Liver (tissue), 9 donors: Measurements from ENCODE around the gene DDIT4. TPM values are rescaled to one million over a fixed set of nuclear protein-coding genes. Genes with fewer than 3 reads are reported as not detected.

Experiments
- DNase-seq: peaks from one replicate; pipeline ENCODE4 v3.0.0-alpha.2; 2017; ENCODE audit warnings: low spot score
- H3K27ac ChIP-seq, 2 donors: one replicate each; pipeline ENCODE4 v1.7.0; 2013; ENCODE audit warnings: inconsistent platforms in 2 of 2, low read length in 2 of 2, control low read depth in 1 of 2, low read depth in 1 of 2, mild to moderate bottlenecking in 1 of 2
- H3K27me3 ChIP-seq, 4 donors: one replicate each; pipeline versions ENCODE4 v1.6.1 to v1.7.0; 2013; ENCODE audit warnings: low read length in 3 of 4, inconsistent platforms in 1 of 4, mild to moderate bottlenecking in 1 of 4, moderate library complexity in 1 of 4; ENCODE audit not compliant: control insufficient read depth in 4 of 4, insufficient read depth in 4 of 4
- H3K36me3 ChIP-seq, 4 donors: one replicate each; pipeline versions ENCODE4 v1.6.1 to v1.7.0; 2013; ENCODE audit warnings: low read length in 3 of 4, mild to moderate bottlenecking in 3 of 4, low read depth in 1 of 4, moderate library complexity in 1 of 4; ENCODE audit not compliant: control insufficient read depth in 4 of 4, insufficient read depth in 3 of 4
- H3K4me1 ChIP-seq, 4 donors: one replicate each; pipeline versions ENCODE4 v1.6.1 to v1.7.0; 2013; ENCODE audit warnings: low read length in 3 of 4, mild to moderate bottlenecking in 3 of 4, moderate library complexity in 1 of 4; ENCODE audit not compliant: control insufficient read depth in 4 of 4, insufficient read depth in 4 of 4
- H3K4me3 ChIP-seq, 3 donors: one replicate each; pipeline versions ENCODE4 v1.6.1 to v1.7.0; 2013; ENCODE audit warnings: low read length in 3 of 3, control low read depth in 1 of 3, low read depth in 1 of 3, mild to moderate bottlenecking in 1 of 3
- H3K9ac ChIP-seq, 2 donors: one replicate each; pipeline ENCODE4 v1.7.0; 2013; ENCODE audit warnings: low read length in 2 of 2, mild to moderate bottlenecking in 2 of 2, moderate library complexity in 2 of 2, control low read depth in 1 of 2, low read depth in 1 of 2
- H3K9me3 ChIP-seq, 4 donors: one replicate each; pipeline versions ENCODE4 v1.6.1 to v1.7.0; 2013; ENCODE audit warnings: low read length in 3 of 4; ENCODE audit not compliant: control insufficient read depth in 4 of 4
- ATF3 ChIP-seq: IDR thresholded peaks from 2 replicates; pipeline ENCODE4 v1.6.1; 2016; ENCODE audit warnings: antibody characterized with exemption
- CTCF ChIP-seq: fragments of 150-350 bp; IDR thresholded peaks from 2 replicates; pipeline ENCODE4 v1.5.1; 2017; ENCODE audit warnings: improper control_type of control experiment, low read depth, low read length; ENCODE audit not compliant: missing input control
- EGR1 ChIP-seq, 2 donors: IDR thresholded peaks; 2 replicates each; pipeline ENCODE4 v1.6.1; 2016 to 2018; ENCODE audit warnings: antibody characterized with exemption in 2 of 2, low read depth in 2 of 2
- FOXA1 ChIP-seq: IDR thresholded peaks from 2 replicates; pipeline ENCODE4 v1.6.1; 2016; ENCODE audit warnings: antibody characterized with exemption
- FOXA2 ChIP-seq: IDR thresholded peaks from 2 replicates; pipeline ENCODE4 v1.6.1; 2016; ENCODE audit warnings: antibody characterized with exemption
- GABPA ChIP-seq, 2 donors: IDR thresholded peaks in 1 of 2; conservative IDR thresholded peaks in 1 of 2; 2 replicates each; pipeline ENCODE4 v1.6.1; 2016; ENCODE audit warnings: antibody characterized with exemption in 2 of 2, mild to moderate bottlenecking in 1 of 2, moderate library complexity in 1 of 2
- HNF4A ChIP-seq, 2 donors: conservative IDR thresholded peaks; 2 replicates each; pipeline ENCODE4 v1.6.1; 2016; ENCODE audit warnings: antibody characterized with exemption in 2 of 2, mild to moderate bottlenecking in 2 of 2
- NR2F2 ChIP-seq: IDR thresholded peaks from 2 replicates; pipeline ENCODE4 v1.6.1; 2016; ENCODE audit warnings: antibody characterized with exemption
- RAD21 ChIP-seq, 2 donors: IDR thresholded peaks; 2 replicates each; pipeline ENCODE4 v1.6.1; 2016; ENCODE audit warnings: antibody characterized with exemption in 2 of 2, mild to moderate bottlenecking in 2 of 2
- REST ChIP-seq: IDR thresholded peaks from 2 replicates; pipeline ENCODE4 v1.6.1; 2016; ENCODE audit warnings: antibody characterized with exemption, mild to moderate bottlenecking
- RXRA ChIP-seq, 2 donors: IDR thresholded peaks; 2 replicates each; pipeline ENCODE4 v1.6.1; 2017 to 2018; ENCODE audit warnings: antibody characterized with exemption in 2 of 2, mild to moderate bottlenecking in 1 of 2
- SP1 ChIP-seq: IDR thresholded peaks from 2 replicates; pipeline ENCODE4 v1.6.1; 2018; ENCODE audit warnings: antibody characterized with exemption, mild to moderate bottlenecking
- TAF1 ChIP-seq: conservative IDR thresholded peaks from 2 replicates; pipeline ENCODE4 v1.6.1; 2016; ENCODE audit warnings: antibody characterized with exemption, mild to moderate bottlenecking
- YY1 ChIP-seq: IDR thresholded peaks from 2 replicates; pipeline ENCODE4 v1.6.1; 2016; ENCODE audit warnings: antibody characterized with exemption, mild to moderate bottlenecking
- ZBTB33 ChIP-seq: IDR thresholded peaks from 2 replicates; pipeline ENCODE4 v1.6.1; 2016; ENCODE audit warnings: antibody characterized with exemption
- WGBS: extraction: QIAGEN DNeasy Blood & Tissue Kit; methylation state at CpG from one replicate; pipeline ENCODE4 v1.1.7; 2013; 5-methylcytosine and 5-hydroxymethylcytosine counted together
- polyA plus RNA-seq, 2 donors: library from polyadenylated mRNA; stranded (reverse) in 1 of 2; unstranded in 1 of 2; fragments of 200-250 nt in 1 of 2; fragments of >200 nt in 1 of 2; fragmentation: Nextera tagmentation in 1 of 2; extraction: Ambion mirVana in 1 of 2; gene quantifications; one replicate each; pipeline versions ENCODE4 v1.2.1 to v1.2.3, GENCODE V29; 2013 to 2015
- total RNA-seq, 2 donors: library from RNA; depleted of rRNA; stranded (reverse); fragments of >200 nt; gene quantifications; one replicate each; pipeline ENCODE4 v1.2.3, GENCODE V29; 2014
- donor health status: healthy.
- donor health status: healthy.
- donor health status: healthy.
- donor health status: healthy.
- donor health status: healthy.

DDIT4 gene
- total and polyA plus RNA-seq, 4 donors = 18.4 to 69.0 (median 43.7) TPM

- Histone ChIP-seq H3K9me3 (no peaks in the 10 kb centered on the region), H3K9ac (no peak overlapping the region), H3K27me3 (no peaks in the 10 kb centered on the region), H3K4me1 (peaks cover 2 to 33% (median 21%) of the 10 kb centered on the region in 4 donors), H3K4me3 (no peak overlapping the region), H3K36me3 (peaks cover 0 to 5% (median 1%) of the 10 kb centered on the region in 4 donors), H3K27ac (peak overlapping the region; percentile 29 to 98)
- 71% methylated on average over 5 of the region's 5 CpGs for WGBS
- DNase-seq = no peak
- TF ChIP-seq EGR1 (IDR thresholded peaks at IDR 0.05; ENCODE audit: low read depth in 2 of 2) = no peak
- TF ChIP-seq FOXA2 = no peak
- TF ChIP-seq HNF4A (conservative IDR thresholded peaks at IDR 0.05) = no peak
- no peak for TF ChIP-seq RXRA (IDR thresholded peaks at IDR 0.05)
- TF ChIP-seq REST = no peak
- no peak for TF ChIP-seq RAD21 (IDR thresholded peaks at IDR 0.05)
- TF ChIP-seq SP1 = no peak
- TF ChIP-seq YY1 = no peak
- TF ChIP-seq ATF3 = no peak
- TF ChIP-seq TAF1 = no peak
Observed at GRCh38 chr10:72277340-72277995, 3.7 kb downstream of the DDIT4 start.

- no peak overlapping the region for H3K9ac ChIP-seq
- no peak overlapping the region for H3K27ac ChIP-seq
- no peak for DNase-seq
Observed at GRCh38 chr10:72277996-72278667, 4.4 kb downstream of the DDIT4 start.

More at GRCh38 chr10:72277996-72278667, 4.4 kb downstream of the DDIT4 start:
- H3K36me3 ChIP-seq = peaks cover 0 to 5% (median 1%) of the 10 kb centered on the region in 4 donors
- TF ChIP-seq CTCF = no peak
- TF ChIP-seq FOXA2 = no peak
- no peak for TF ChIP-seq NR2F2
- no peak for TF ChIP-seq FOXA1
- TF ChIP-seq EGR1 (IDR thresholded peaks at IDR 0.05; ENCODE audit: low read depth in 2 of 2) = no peak
- TF ChIP-seq YY1 = no peak
- TF ChIP-seq ATF3 = no peak
- no peak for TF ChIP-seq RAD21 (IDR thresholded peaks at IDR 0.05)
- TF ChIP-seq RXRA (IDR thresholded peaks at IDR 0.05) = no peak
- no peak for TF ChIP-seq SP1
- no peak for TF ChIP-seq ZBTB33
- no peak for TF ChIP-seq GABPA (IDR thresholded peaks at IDR 0.05 in 1 of 2, conservative IDR thresholded peaks at IDR 0.05 in 1 of 2)
- 86% methylated on average over 3 of the region's 3 CpGs for WGBS
- H3K4me1 ChIP-seq = peaks cover 0 to 26% (median 17%) of the 10 kb centered on the region in 4 donors
- no peaks in the 10 kb centered on the region for H3K9me3 ChIP-seq
- H3K27me3 ChIP-seq = no peaks in the 10 kb centered on the region
- no peak overlapping the region for H3K4me3 ChIP-seq
